ENCODE results near the gene ATXN7. TPM values are rescaled to one million over a fixed set of nuclear protein-coding genes. Genes with fewer than 3 reads are reported as not detected.

Gene ATXN7
- total and polyA plus RNA-seq, 2 donors from 2014 or later: 1.4 to 36.4 TPM

DNA sequence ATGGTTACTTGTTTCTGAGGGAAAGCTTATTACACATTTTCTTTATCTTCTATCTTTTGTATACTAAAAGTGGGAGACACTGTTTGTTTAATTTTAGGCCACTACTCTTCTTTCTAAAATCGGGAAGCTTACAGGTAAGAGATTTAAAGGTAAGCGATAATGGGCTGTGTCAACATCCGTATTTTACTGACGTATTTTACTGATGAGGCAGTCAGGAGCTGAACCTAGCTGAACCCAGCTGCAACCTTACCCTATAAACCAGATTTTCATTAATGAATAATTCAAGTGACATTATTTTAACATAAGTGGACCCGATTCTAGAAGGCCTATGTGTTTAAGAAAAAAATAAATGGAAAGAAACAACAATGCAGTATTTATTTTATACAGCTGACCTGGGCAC is 146.5 kb downstream of the ATXN7 start:
- H3K4me3 ChIP-seq (ENCODE audit: low read length in 3 of 3): no peak overlapping the region
- no peak for FAIRE-seq
- peaks cover 29 to 77% (median 32%) of the 10 kb centered on the region in 3 donors for H3K36me3 ChIP-seq (ENCODE audit: control insufficient read depth in 2 of 3, insufficient read depth in 3 of 3, low read length in 3 of 3)

DNA sequence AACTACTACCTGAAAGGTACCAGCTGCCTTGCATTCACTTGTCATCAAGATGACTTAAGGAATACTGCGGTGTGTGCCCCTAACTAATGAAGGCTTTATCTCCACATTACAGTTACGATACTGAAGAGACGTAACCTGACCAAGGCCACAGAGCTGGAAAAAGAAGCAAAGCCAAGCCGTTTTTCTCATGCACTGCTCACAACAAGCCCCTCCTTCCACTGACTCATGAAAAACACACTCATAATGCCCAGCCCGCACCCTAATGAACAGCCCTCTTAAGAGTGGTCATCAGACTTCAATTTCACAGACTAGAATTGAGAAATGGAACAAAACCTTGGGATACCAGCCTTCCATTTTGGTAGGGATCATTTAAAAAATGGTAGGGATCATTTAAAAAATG is 148.0 kb downstream of the ATXN7 start:
- FAIRE-seq (no peak), DNase-seq (no peak)
- H3K9me3 ChIP-seq (ENCODE audit: control insufficient read depth in 2 of 3, insufficient read depth in 1 of 3, low read length in 3 of 3): no peaks in the 10 kb centered on the region
- H3K36me3 ChIP-seq (ENCODE audit: control insufficient read depth in 2 of 3, insufficient read depth in 3 of 3, low read length in 3 of 3): peaks cover 24 to 78% (median 30%) of the 10 kb centered on the region in 3 donors
- TF ChIP-seq, protein P1, sequence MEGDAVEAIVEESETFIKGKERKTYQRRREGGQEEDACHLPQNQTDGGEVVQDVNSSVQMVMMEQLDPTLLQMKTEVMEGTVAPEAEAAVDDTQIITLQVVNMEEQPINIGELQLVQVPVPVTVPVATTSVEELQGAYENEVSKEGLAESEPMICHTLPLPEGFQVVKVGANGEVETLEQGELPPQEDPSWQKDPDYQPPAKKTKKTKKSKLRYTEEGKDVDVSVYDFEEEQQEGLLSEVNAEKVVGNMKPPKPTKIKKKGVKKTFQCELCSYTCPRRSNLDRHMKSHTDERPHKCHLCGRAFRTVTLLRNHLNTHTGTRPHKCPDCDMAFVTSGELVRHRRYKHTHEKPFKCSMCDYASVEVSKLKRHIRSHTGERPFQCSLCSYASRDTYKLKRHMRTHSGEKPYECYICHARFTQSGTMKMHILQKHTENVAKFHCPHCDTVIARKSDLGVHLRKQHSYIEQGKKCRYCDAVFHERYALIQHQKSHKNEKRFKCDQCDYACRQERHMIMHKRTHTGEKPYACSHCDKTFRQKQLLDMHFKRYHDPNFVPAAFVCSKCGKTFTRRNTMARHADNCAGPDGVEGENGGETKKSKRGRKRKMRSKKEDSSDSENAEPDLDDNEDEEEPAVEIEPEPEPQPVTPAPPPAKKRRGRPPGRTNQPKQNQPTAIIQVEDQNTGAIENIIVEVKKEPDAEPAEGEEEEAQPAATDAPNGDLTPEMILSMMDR (IDR thresholded peaks at IDR 0.05; ENCODE audit: borderline replicate concordance, extremely low read depth, insufficient read depth): no peak
- H3K27me3 ChIP-seq (ENCODE audit: control insufficient read depth, insufficient read depth, low read length): no peaks in the 10 kb centered on the region
- no peak overlapping the region for H3K27ac ChIP-seq (ENCODE audit: low read depth in 2 of 2, low read length in 2 of 2)
- H3K4me1 ChIP-seq (ENCODE audit: control insufficient read depth in 2 of 3, insufficient read depth in 2 of 3, low read depth in 1 of 3, low read length in 3 of 3): peaks cover 0 to 12% (median 6%) of the 10 kb centered on the region in 3 donors
- H3K9ac ChIP-seq (ENCODE audit: low read length in 3 of 3): no peak overlapping the region
- intact Hi-C loops (cut with DNase I): no loop called here
- H3K4me3 ChIP-seq (ENCODE audit: low read length in 3 of 3): no peak overlapping the region

More for the DNA sequence above, 146.5 kb downstream of the ATXN7 start:
- H3K9ac ChIP-seq (ENCODE audit: low read length in 3 of 3): no peak overlapping the region
- intact Hi-C loops (cut with DNase I): no loop called here
- H3K9me3 ChIP-seq (ENCODE audit: control insufficient read depth in 2 of 3, insufficient read depth in 1 of 3, low read length in 3 of 3): no peaks in the 10 kb centered on the region
- peaks cover 0 to 12% (median 6%) of the 10 kb centered on the region in 3 donors for H3K4me1 ChIP-seq (ENCODE audit: control insufficient read depth in 2 of 3, insufficient read depth in 2 of 3, low read depth in 1 of 3, low read length in 3 of 3)
- TF ChIP-seq, protein P1 (IDR thresholded peaks at IDR 0.05; ENCODE audit: borderline replicate concordance, extremely low read depth, insufficient read depth): no peak
- no peaks in the 10 kb centered on the region for H3K27me3 ChIP-seq (ENCODE audit: control insufficient read depth, insufficient read depth, low read length)
- DNase-seq: no peak
- peak overlapping the region in 1 of 2 donors; percentile 14 for H3K27ac ChIP-seq (ENCODE audit: low read depth in 2 of 2, low read length in 2 of 2)

DNA sequence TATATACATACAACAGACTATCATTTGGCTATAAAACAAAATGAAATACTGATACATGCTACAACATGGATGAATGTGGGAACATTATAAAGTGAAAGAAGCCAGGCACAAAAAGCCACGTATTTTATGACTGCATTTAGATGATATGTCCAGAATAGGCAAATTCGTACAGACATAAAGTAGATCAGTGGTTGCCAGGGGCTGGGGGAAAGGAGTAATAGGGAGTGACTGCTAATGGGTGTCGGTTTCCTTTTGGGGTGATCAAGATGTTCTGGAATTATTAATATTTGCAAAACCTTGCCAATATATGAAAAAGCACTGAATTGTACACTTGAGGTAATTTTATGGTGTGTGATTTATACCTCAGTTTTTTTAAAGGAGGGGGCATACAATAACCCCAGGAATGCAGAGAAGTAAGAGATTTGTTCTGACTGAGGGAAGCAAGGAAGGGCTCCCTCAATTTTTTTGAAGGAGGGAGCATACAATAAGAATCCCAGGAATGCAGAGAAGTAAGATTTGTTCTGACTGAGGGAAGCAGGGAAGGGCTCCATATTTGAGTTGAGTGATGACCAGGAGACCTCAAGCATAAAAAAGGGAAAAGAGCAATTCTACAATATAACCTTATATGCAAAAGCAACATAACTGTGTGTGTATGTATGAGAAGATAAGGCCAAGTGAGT is 153.4 kb downstream of the ATXN7 start:
- intact Hi-C loops (cut with DNase I): no loop called here
- FAIRE-seq (no peak), DNase-seq (no peak)
- no peak overlapping the region for H3K27ac ChIP-seq (ENCODE audit: low read depth in 2 of 2, low read length in 2 of 2)
- TF ChIP-seq, protein P1 (IDR thresholded peaks at IDR 0.05; ENCODE audit: borderline replicate concordance, extremely low read depth, insufficient read depth): no peak
- no peaks in the 10 kb centered on the region for H3K27me3 ChIP-seq (ENCODE audit: control insufficient read depth, insufficient read depth, low read length)
- no peak overlapping the region for H3K9ac ChIP-seq (ENCODE audit: low read length in 3 of 3)
- H3K9me3 ChIP-seq (ENCODE audit: control insufficient read depth in 2 of 3, insufficient read depth in 1 of 3, low read length in 3 of 3): no peaks in the 10 kb centered on the region
- H3K36me3 ChIP-seq (ENCODE audit: control insufficient read depth in 2 of 3, insufficient read depth in 3 of 3, low read length in 3 of 3): peaks cover 22 to 75% (median 33%) of the 10 kb centered on the region in 3 donors
- no peak overlapping the region for H3K4me3 ChIP-seq (ENCODE audit: low read length in 3 of 3)
- H3K4me1 ChIP-seq (ENCODE audit: control insufficient read depth in 2 of 3, insufficient read depth in 2 of 3, low read depth in 1 of 3, low read length in 3 of 3): peaks cover 0 to 2% (median under 1%) of the 10 kb centered on the region in 3 donors

All from kidney (tissue), 14 donors.